C1 segment of cervical spinal cord (tissue), 14 donors: Measurements from ENCODE around the gene GPR35.

Source experiments
- DNase-seq, 14 donors: peaks; one replicate each; lab custom pipeline; 2025; lab: John Stamatoyannopoulos, UW

The GPR35 gene

DNA sequence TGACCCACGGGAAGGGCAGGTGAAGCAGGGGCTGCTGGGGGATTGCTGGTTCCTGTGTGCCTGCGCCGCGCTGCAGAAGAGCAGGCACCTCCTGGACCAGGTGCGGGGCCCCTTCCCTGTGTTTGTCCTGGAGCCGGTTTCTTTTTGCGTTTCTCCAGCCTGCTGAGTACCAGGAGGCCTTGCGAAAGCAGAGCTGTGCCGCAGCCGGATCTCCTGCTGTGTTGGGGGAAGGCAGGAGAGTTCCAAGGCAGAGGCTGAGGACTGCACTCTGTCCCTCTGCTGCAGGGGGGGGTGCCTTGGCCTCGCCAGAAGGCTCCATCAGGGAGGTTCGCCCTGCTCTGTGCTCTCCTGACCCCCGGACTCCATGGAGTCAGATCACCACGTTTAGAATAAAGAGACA, 35.9 kb upstream of the GPR35 start:
- DNase-seq = no peak

GRCh38 chr2:240589850-240590525, 35.3 kb upstream of the GPR35 start:
- DNase-seq = no peak

DNA sequence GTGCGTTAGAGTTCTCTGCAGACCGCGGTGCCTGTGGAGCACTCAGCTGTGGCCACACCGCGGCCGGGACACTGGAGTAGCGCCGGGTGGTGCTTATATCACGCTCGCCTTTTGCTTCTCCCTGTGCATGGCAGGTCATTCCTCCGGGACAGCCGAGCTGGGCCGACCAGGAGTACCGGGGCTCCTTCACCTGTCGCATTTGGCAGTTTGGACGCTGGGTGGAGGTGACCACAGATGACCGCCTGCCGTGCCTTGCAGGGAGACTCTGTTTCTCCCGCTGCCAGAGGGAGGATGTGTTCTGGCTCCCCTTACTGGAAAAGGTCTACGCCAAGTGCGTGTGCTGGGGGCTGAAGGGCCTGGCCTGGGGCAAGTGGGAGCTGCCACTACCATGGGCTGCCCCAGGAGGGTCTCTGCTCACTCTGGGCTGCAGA, 34.6 kb upstream of the GPR35 start:
- no peak for DNase-seq

DNA sequence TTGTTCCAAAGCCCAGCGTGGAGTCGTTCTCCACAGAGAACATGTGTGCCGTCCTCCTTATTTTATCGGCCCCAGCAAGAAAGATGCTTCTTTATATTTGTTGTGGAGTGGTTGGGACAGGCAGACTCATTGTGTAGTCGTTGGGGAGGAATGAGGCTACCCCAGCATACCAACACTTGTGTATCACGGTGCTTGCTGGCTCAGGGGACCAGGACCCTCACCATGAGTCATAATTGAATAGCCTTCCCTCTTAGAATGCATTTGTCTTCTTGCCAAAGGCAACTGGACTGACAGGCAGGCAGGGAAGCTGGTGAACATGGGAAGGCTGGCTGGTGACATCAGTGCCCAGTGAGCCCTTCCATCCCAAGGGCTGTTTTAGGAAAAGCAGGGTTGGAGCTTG, 34.1 kb upstream of the GPR35 start:
- no peak for DNase-seq

DNA sequence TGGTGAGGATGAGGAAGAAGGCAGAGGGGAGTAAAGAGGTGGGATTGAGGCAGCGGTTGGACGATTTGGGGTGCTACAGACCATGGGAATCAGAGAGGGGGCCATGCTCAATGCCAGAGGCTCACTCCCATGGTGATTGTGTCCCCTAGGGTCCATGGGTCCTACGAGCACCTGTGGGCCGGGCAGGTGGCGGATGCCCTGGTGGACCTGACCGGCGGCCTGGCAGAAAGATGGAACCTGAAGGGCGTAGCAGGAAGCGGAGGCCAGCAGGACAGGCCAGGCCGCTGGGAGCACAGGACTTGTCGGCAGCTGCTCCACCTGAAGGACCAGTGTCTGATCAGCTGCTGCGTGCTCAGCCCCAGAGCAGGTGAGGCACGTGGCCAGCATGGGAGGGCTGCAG, 33.5 kb upstream of the GPR35 start:
- DNase-seq = no peak

GRCh38 chr2:240593026-240593702, 32.1 kb upstream of the GPR35 start:
- peak in 1 of 14 donors; percentile 15 for DNase-seq

GRCh38 chr2:240593703-240594451, 31.4 kb upstream of the GPR35 start:
- DNase-seq = no peak

DNA sequence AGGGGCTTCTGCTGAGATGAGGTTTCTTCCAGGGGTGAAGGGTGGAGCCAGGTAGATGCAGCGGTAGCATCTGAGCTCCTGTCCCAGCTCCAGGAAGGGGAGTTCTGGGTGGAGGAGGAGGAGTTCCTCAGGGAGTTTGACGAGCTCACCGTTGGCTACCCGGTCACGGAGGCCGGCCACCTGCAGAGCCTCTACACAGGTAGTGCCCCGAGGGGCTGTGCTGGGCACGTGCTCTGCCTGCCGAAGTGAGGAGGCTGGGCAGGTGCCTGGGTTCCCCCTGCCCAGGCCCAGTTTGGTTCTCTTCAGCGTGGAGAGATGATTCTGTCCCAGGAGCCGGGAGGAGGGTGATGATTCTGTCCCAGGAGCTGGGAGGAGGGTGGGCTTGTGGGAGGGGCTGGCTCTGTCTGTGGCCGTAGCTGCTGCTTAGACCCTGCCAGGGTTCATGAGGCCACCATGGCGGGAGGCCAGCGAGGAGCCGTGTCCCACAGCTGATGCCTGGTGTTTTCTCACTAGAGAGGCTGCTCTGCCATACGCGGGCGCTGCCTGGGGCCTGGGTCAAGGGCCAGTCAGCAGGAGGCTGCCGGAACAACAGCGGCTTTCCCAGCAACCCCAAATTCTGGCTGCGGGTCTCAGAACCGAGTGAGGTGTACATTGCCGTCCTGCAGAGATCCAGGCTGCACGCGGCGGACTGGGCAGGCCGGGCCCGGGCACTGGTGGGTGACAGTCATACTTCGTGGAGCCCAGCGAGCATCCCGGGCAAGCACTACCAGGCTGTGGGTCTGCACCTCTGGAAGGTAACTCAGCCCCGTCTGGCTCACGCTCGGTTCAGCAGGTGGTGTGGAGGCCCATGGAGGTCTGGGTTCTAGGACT, 30.5 kb upstream of the GPR35 start:
- DNase-seq = peak in 1 of 14 donors; percentile 23

- peak in 3 of 14 donors; percentile 16 to 48 (median 29) for DNase-seq
Measured at GRCh38 chr2:240595381-240596079, 29.8 kb upstream of the GPR35 start.

- no peak for DNase-seq
Measured at GRCh38 chr2:240596080-240596460, 29.2 kb upstream of the GPR35 start.

DNA sequence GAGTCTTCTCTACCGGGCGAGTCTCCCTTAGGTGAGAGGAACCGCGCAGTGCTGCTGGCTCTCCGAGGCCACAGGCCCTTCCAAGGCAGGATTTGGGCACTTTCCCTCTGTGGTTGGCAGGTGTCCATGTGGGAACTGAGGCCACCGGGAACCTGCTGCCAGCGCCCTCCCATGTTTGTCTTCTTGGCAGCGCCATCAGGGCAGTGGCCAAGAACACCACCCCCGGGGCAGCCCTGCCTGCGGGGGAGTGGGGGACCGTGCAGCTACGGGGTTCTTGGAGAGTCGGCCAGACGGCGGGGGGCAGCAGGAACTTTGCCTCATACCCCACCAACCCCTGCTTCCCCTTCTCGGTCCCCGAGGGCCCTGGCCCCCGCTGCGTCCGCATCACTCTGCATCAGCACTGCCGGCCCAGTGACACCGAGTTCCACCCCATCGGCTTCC, 28.8 kb upstream of the GPR35 start:
- peak in 11 of 14 donors; percentile 17 to 90 (median 70) for DNase-seq

DNA sequence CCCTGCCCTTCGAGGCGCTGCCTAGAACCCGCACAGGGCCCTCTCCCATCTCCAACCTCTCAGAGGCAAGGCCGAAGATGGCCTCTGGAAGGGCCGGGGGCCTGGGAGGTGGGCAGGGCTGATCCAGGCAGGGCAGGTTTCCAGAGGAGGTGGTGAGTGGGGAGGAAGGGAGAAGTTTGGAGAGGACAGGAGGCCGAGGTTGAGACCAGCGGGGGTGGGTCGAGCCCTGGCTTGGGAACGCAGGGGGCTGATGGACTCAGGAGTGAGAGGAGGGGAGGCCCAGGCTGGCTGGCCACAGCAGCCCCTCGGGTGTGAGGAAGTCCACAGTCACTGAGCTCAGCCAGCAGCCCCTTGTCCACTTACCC, 28.2 kb upstream of the GPR35 start:
- DNase-seq = no peak

DNA sequence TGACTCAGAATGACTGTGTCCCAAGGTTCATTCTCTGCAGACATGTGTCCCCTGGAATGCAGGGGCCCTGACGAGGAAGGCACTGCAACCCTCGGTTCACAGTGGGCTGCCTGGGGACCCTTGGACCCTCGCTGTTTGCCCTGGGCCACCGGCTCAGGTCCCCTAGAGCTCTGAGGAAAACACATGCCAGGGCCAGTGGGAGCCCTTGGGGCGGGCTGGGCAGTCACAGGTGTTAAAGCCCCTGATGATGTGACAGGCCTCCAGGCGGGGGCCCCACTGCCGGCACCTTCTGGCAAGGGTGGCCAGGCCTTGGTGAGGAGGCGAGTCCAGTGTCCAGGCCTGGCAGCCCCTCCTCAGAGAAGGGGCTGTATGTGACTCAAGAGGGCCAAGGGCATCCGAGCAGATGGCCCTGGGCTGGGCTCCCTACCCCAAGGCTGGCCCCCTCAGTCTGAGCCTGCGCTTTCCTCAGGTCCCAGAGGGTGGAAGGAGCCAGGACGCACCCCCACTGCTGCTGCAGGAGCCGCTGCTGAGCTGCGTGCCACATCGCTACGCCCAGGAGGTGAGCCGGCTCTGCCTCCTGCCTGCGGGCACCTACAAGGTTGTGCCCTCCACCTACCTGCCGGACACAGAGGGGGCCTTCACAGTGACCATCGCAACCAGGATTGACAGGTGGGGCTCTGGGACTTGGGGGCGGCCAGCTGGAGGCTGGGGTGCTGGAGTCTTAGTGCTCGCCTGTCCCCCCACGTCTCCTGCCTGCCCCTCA, 27.7 kb upstream of the GPR35 start:
- DNase-seq = no peak

DNA sequence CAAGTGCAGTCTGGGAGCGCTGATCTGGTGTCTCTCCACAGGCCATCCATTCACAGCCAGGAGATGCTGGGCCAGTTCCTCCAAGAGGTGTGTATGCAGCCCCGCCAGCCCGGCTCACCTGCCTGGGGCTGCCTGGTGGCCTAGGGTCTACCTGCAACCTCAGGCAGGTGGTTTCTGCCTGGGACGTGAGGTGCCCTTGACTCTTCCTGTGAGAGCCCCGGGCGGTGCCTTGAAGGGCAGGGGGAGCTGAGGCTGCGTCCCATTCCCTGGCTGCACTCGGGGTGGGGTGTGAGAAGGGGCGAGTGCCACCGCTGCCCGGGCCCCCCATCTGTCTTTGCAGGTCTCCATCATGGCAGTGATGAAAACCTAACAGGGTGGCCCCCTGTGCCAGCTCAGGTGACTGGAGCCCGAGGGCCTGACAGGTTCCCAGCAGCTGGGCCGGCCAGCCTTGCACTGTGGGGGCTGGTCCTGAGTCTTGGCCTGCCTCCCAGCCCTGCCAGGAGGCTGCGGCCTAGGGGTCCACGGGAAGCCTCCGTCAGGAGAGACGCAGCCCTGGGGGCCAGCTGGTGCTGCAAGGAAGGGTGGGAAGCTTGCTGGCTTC, 26.9 kb upstream of the GPR35 start:
- no peak for DNase-seq

GRCh38 chr2:240599141-240599583, 26.1 kb upstream of the GPR35 start:
- DNase-seq = no peak

GRCh38 chr2:240600451-240600961, 24.8 kb upstream of the GPR35 start:
- DNase-seq = no peak

- no peak for DNase-seq
Measured at GRCh38 chr2:240601061-240601830, 24.0 kb upstream of the GPR35 start.

DNA sequence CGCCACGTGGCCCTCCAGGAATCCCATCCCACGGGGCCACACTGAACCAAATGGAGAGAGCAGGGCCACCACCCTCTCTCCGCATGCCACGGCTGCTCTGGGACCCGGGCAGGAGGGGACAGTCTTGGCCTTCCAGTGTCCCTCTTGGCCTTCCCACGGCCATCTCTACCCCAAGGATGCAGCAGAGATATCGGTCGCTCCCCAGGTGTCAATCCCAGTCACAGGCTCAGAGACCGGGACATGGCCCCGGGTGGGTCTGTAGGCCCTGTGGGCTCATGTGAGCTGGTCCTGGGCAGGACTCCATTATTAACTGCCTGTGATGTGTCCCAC, 23.5 kb upstream of the GPR35 start:
- DNase-seq = no peak
